Erythroblast (primary cell): ENCODE data around the gene OR13D1.

Experiments
- GATA1 ChIP-seq: IDR thresholded peaks from 2 replicates; pipeline ENCODE4 v1.6.1; 2011; ENCODE audit warnings: low read depth, mild to moderate bottlenecking, control low read depth, low read length, moderate library complexity
- POLR2A ChIP-seq: IDR thresholded peaks from 2 replicates; pipeline ENCODE4 v1.6.1; 2011; ENCODE audit warnings: mild to moderate bottlenecking, low read length

- TF ChIP-seq POLR2A (no peak), GATA1 (no peak)
Observed at GRCh38 chr9:104686081-104686480, 8.2 kb upstream of the OR13D1 start.
